Stimulated activated CD8-positive, alpha-beta memory T cell treated with anti-CD3 and anti-CD28 coated beads, Interleukin-15, amount 100 ng/mL, for 1 hour (primary cell): ENCODE data around the gene STK11.
A peak's percentile ranks its signal among the peaks of the same experiment; 100 is the strongest.

Source experiments
- DNase-seq: peaks from one replicate; pipeline ENCODE4 v3.0.0-alpha.2; 2020; ENCODE audit warnings: low read depth

Gene STK11

DNA sequence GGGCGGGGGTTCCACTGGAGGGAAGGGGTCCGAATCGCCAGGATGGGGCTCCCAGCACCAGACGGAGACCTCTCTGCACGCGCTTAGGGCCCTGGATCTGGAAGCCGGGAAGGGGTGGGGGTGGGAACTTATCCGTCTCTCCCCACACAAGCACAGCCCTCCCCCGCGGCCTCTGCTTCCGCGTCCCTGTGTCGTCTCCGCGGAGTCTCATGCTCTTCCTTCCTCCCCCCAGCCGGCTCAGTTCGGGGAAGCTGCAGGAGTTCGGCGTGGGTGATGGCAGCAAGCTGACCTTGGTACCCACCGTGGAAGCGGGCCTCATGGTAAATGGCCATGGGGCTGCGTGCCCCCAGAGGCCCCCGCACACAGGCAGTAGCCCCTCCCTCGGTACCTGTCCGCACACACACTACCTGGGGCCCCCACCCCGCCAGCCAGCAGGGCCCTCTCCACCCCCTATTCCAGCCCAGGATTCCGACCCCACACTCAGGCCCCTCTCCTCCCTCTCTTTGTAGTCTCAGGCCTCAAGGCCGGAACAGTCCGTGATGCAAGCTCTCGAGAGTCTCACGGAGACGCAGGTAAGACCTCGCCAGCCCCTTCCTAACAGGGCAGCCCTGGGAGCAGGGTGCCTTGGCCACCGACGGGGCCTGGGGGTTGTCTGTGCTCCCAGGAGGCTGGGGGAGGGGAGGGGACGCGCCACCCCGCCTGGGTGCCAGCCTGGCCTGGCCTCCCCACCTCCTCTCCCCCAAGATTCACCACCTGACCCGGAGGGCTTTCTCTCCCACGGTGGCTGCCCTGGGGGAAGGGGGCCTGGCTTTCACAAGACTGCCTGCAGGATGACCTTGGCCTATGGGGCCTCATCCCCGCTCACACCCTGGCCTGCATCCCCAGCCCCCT, 46.0 kb downstream of the STK11 start:
- no peak for DNase-seq

DNA sequence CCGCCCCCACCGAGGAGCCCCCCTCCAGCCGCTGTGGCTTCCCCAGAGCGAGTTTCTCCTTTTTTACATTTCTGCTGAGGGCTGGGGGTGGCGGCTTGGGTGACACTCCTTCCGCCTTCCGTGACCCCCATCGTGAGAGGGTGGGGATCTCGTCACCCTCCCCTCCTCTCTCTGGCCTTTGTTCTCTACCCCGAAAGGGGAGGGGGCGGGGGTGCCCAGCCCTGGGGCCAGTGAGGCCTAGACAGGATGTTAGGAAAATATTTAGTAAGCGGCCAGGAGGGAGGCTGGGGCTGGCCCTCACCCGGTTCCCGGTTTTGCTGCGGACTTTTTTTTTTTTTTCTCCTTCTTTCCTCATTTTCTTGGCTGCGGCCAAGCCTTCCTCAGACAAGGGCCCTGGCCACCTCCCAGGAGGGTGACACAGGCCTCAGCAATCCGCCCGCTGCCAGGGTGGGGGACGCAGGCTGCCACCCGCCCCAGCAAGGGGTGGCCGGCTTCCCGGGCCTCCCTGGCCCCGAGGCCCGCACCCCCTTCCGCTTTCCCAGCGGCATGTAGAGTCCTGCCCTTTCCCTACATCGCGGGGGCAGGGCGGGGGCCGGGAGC, 46.7 kb downstream of the STK11 start:
- no peak for DNase-seq

DNA sequence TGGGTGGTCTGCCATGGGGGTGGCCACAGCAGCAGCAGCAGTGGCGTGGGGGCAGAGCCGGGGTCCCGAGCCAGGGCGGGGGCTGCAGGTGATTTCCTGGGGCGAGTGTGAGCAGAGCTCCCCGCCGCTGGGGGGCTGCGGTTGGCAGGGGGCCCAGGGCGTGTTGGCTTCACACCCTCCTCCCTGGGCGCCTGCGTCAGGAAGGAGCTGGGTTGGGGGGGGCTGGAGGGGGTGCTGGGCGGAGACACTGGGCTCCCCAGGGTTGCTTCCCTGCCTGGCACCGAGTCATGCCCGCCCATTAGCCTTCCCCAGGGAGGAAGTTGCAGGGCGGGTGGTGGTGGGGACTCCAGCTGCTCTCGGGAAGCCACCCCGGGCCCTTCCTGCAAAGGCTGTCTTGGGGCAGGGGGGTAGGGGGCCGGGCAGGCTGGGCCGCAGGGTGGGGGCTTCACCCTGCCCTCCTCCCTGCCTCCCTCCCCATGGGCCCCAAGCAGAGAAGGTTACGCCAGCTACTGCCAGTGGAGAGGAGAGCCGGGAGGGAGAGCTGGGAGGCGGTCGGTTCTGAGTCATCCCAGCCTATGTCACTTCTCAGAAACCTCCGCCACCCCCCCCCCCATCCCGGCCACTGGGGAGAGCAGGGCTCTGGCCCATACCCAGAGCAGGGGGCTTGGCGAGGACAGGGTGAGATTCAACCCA, 47.4 kb downstream of the STK11 start:
- DNase-seq: no peak

DNA sequence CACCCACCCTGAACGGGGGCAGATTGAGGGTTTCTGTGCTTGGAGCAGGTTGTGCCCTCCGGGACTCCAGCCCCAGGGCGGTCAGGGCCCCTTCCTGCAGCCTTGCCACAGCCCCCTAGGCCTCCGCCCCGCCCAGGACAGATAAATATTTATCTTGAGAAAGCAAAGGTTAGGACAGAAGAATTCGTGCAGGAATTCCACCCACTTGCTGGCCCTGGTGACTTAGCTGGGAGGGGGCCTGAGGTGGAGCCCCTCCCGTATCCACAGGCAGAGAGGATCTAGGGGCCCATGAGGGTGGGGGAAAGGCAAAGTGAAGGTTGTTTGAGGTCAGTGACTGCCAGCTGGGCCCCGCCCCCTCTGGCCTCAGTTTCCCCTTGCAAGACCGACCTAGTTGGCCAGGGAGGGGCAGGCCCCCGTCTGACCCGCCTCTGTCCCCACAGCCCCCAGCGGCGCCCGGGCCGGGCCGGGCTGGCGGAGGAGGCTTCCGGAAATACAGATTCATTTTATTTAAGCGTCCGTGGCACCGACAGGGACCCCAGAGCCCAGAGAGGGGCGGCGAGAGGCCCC, 48.0 kb downstream of the STK11 start:
- no peak for DNase-seq

DNA sequence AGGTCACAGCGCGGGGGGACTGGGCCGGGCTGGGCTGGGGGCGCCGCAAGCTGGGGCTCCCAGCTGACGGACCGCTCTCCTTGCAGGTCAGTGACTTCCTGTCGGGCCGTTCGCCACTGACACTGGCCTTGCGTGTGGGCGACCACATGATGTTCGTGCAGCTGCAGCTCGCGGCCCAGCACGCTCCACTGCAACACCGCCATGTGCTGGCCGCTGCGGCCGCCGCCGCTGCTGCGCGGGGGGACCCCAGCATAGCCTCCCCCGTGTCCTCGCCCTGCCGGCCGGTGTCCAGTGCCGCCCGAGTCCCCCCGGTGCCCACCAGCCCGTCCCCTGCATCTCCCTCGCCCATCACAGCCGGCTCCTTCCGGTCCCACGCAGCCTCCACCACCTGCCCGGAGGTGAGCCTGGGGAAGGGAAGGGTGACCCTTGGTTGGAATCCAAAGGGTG, 48.5 kb downstream of the STK11 start:
- DNase-seq: no peak

DNA sequence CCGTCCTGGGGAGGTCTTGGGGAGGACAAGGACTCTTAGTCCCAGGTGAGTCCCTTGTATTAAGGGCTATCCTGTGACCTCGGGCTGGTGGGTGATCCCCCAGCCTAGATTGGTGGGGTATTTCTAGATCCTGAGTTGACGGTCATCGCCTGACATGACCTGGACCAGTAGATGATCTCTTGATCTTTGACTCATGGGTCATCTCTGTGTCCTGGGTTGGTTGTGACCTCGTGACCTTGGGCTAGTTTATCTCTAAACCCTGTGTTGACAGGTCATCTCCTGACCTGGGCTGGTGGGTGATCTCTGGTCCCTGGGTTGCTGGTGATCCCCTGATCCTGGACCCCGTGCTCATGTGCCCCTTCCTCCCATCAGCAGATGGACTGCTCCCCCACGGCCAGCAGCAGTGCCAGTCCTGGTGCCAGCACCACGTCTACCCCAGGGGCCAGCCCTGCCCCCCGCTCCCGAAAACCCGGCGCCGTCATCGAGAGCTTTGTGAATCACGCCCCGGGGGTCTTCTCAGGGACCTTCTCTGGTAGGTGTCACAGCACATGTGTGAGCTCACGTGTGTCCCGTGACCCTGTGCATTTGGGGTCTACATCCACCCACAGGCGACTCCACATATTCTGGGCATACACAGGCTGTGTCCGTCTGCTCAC, 49.1 kb downstream of the STK11 start:
- no peak for DNase-seq

DNA sequence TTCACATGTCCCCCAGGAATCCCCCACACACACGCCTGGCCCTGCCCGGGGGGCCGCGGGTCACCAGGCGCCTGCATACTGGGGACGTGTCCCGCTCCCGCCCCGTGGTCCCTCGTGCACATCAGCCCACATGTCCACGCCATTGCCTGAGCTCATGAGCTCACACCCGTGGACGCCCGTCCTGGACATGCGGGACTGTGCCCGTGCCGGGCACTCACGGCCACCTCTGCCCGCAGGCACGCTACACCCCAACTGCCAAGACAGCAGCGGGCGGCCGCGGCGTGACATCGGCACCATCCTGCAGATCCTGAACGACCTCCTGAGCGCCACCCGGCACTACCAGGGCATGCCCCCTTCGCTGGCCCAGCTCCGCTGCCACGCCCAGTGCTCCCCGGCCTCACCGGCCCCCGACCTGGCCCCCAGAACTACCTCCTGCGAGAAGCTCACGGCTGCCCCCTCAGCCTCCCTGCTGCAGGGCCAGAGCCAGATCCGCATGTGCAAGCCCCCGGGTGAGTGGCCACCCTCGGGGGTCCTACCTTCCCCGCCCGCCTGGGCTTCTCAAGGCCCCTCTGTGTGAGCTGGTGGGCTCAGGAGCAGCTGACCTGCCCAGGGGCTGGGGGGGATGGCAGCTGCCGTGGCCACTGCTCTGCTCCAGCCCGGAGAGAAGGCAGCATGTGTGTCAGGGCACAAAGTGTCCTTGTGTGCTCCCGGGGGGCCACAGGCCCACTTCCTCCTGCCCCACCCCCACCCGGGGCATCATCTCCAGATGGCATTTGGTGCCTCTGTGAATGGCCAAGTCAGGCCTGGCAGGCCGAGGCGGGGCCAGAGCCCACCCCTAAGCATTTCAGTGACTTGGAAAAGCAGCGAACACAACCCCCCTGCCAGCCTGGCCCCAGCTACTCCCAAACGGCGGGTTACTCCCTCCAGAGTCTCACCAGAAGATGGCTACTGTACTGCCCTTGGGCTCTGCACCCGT, 49.9 kb downstream of the STK11 start:
- DNase-seq: no peak

DNA sequence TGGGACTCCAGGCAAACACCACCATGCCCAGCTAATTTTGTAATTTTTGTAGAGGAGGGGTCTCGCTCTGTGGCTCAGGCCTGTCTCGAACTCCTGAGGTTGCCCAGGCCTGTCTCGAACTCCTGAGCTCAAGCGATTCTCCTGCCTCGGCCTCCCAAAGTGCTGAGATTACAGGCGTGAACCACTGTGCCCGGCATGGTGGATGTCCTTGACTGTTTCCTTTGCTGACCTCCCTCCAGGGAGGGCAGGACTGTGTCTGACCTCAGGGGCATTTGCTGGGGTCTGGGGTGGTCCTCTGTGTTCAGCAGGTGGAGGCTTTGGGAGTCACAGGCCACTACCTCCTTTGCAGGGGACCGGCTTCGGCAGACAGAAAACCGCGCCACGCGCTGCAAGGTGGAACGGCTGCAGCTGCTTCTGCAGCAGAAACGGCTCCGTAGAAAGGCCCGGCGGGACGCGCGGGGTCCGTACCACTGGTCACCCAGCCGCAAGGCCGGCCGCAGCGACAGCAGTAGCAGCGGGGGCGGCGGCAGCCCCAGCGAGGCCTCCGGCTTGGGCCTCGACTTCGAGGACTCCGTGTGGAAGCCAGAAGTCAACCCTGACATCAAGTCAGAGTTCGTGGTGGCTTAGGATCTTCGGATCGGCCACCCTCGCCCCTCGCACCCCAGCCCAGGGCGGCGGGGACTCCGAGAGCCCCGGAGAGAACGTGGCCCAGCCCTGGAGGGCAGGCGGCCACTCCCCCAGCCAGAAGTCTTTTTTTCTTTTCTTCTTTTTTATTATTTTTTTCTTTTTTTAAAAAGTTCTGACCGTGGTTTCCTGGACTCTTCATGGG, 51.3 kb downstream of the STK11 start:
- DNase-seq: no peak

DNA sequence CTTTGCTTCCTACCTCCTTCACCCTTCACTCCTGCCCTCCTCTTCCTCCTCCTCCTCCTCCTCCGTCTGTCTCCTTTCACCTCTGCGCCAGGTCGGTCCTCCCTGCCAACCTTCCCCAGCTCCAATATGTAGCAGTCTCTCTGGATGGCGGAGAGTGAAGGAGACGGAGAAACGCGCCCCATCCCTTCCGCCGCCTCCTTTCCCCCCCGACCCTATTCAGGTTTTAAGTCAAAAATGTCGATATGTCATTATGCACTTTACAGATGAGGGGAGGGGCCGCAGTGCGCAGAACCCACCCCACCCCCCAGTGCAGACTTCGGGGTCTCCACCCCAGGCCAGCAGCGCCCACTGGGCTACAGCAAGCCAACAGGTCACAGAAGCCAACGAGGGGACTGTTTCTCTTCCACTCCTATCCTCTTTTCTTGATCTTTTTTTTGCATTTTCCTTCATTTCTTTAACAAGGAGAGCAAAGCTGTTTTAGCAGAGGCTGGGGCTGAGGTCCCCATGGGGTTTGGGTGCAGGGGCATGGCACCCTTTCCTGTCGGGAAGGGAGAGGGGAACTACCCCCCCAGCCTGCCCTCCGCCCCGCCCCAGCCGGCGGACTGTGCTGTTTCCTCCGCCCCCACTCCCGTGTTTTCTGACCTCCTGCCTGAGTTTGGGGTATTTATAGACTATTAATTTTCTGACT, 52.0 kb downstream of the STK11 start:
- no peak for DNase-seq

DNA sequence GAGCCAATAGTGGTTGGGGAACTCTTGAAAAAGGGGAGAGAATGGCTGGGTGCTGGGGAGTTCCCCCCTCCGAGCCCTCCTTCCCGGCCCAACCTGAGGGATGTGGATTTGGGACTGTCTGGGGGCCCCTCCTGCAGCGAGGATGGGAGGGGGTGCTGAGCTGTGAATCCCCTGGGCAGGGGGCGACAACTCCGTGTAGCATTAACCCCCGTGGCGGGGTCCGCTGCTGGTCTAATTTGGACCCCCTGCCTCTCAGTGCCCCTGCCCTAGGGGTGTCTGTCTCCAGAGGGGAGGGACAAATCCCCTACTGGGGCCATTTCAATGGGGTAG, 52.5 kb downstream of the STK11 start:
- no peak for DNase-seq

DNA sequence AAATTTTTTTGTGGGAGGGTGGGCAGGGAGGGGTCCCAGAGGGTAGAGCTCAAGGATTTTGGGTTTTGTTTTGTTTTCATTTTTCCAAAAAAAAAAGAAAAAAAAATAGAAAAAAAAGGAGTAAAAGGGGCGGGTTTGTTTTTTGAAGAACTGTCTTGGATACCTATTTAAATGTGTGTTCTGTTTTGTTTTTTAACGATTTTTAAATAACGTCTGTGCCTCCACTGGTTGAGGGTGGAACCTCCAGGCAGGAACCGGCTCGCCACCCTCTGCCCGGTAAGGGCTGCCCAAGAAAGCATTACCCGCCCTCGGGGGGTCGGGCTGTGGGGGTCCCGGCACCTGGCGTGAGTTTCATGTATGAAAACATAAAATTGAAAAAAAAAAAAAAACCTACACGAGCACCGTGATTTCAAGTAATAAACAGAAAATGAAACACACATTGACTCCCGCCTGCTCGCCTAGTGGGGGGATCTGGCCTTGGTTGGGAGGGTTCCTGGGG, 53.2 kb downstream of the STK11 start:
- DNase-seq: no peak

DNA sequence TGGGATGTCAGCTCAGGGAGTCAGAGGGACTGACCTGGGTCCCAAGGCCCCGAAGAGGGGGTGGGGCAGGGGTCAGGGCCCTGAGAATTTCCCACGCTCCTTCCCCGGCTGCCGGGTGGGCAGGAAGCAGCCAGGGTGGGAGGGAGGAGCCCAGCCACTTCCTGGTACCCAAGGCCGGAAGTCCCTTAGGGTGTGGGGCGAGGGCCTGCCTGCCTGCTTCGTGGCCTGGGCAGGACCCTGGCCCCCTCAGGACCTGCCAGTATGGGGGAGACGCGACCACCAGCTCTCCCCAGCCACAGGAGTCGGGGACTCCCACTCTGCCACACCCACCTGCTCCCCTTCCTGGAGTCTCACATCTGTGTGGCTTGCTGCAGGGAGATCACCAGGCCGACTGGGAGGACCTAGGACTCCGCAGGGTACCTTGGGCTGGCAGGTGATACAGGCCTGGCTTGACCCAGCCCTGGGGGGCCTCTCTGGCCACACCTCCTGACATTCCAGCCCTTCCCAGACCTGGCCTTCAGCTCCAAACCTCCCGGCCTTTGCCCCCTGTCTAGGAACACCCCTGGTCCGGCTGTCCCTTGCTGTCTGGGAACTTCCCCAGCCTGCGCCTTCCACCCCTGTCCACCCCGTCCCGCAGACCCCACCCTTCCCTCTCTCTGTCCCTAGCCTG, 53.8 kb downstream of the STK11 start:
- DNase-seq: no peak

DNA sequence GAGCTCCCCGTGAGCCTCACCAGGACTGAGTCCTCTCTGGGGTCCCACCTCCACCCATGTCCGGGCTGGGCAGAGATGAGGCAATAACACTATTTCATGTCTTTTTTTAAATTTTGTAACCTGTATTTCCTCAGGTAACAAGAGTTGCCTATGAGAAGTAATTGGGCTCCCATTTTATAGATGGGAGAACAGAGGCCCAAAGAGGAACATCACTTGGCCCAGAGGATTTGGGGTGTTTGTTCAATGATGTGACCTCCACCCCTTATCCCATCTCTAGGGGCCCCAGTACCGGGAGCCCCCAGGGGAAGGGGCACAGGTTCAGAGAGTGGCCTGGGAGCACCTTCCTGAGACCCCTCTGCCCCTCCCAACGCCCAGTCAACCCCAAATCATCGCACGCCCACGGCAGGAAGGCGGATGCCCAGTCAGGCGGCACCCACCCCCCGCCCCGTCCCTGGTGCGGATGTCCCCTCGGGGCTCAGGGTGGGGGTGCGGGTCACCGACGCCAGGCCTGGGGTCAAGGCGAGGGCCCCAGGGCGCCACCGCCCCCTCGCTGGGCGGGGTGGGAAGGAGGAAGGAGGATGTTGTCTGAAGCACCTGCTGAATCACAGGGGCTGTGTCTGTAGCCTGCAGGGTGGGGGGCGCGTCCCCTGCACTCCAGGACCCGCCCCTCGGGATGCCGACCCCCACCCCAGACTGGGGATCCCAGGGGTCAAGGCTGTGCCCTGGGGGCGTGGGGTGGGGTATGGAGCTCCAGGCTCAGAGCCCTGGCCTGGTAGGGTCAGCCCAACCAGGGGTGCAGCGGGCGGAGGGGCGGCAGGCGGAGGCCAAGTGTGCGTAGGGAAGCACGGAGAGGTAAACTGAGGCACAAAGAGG, 54.5 kb downstream of the STK11 start:
- DNase-seq: no peak

DNA sequence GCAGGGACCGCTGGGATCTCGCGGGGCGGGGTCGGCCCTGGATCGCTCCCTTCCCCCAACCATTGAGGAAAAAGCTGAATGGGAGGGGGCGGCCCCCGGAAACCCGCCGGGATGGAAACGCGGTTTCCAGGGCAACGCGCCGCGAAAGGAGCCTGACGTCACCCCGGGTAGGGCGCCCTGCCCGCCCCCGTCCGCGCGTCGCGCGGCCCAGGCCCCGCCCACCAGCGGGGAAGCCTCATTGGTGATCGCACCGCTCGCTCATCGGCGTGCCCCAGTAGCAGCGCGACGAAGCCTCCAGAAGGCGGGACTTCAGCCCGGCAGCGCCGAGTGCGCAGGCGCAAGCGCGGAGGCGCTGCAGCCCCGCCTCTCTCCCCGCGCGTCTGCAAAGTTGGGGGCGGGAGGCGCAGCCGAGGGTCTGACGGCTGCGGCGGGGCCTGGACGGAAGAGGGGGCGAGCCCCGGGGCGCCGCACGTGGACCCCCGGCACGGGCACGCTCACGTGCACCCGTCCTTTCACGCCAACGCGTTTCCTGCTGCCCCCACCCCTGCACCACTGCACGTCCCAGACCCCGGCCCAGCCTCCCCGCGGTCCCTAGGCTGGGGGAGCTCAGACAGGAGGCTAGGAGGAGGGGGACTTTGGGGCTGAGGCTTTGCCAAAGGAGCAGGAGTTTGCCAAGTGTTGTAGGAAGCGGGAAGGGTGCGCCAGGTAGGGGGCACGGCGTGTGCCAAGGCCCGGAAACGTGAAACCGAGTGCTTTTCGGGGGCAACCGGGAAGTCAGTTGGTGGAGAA, 55.4 kb downstream of the STK11 start:
- peak; percentile 90 for DNase-seq

DNA sequence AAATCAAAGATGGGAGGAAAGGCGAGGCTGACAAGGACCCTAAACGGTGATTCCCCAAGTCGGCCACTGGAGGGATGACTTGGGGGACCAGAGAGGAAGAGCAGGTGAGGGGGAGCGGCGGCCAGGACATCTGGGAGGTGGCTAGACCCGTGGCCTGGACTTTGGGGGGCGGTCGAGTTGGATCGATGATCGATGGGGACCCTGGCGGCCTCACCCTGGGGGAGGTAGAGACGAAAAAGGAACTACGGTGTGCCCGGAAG, 55.9 kb downstream of the STK11 start:
- no peak for DNase-seq

DNA sequence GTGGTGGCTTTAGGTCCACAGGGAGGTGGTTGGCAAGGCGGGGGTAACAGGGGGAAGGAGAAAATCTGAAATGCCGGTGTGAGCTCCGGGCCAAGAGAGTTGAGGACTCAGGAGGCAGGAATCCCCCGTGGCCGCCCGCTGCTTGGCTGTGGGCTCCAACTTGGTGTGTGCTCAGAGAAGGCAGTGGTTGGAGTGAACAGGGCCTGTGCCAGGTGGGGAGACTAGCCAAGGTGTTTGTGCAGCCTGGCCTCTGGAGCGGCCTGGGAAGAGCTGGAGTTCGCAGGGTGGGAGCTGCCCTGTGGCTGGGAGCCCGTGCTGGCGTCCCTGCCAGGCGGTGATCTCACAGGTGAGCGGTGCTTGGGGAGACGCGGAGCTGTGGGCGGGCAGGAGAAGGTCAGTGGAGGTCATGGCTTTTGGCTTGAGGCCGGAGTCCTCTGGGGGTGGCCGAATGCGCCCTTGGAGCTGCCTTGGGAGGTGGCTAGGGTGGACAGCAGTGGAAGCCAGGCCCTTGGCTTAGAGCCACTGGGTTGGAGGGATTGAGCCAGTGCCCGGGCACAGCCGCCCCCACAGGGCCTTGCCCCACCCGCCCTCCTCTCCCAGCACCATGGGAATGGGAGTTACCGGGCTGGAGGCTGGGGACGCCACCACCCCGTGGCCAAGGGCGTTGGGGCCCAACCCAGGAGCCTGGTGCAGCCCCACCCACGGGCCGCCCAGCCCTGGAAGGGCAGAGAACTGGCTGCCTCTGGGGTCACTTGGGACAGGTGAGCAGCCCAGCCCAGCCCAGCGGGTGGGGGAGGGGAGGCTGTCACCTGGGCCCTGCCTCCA, 56.4 kb downstream of the STK11 start:
- DNase-seq: no peak
